HG02763 (cell line): ENCODE data around the gene FUT7.

Experiments
- ATAC-seq: cut with Tn5 transposase; IDR thresholded peaks from one replicate; pipeline ENCODE4 v1.9.1; 2021; ENCODE audit warnings: mild to moderate bottlenecking, moderate library complexity; ENCODE audit not compliant: unreplicated experiment

The FUT7 gene

DNA sequence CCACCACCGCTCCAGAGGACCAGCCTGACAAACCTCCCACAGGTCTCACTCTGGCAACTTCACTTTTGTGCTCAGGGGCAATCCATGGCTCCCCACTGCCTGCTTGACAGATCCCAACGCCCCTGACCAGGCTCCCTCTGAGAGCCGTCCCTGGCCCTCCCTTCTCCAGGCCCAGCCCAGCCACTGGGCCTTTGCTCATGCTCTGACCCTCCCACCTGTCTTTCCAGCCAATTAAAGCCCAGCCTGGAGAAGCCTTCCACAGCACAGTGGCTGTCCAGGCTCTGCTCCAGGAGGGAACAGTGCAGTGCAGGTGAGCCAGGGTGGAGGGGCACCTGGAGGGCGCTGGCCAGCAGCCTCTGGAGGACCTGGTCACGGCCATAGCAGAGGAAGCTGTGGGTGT lies 18.7 kb upstream of the FUT7 start:
- no peak for ATAC-seq

DNA sequence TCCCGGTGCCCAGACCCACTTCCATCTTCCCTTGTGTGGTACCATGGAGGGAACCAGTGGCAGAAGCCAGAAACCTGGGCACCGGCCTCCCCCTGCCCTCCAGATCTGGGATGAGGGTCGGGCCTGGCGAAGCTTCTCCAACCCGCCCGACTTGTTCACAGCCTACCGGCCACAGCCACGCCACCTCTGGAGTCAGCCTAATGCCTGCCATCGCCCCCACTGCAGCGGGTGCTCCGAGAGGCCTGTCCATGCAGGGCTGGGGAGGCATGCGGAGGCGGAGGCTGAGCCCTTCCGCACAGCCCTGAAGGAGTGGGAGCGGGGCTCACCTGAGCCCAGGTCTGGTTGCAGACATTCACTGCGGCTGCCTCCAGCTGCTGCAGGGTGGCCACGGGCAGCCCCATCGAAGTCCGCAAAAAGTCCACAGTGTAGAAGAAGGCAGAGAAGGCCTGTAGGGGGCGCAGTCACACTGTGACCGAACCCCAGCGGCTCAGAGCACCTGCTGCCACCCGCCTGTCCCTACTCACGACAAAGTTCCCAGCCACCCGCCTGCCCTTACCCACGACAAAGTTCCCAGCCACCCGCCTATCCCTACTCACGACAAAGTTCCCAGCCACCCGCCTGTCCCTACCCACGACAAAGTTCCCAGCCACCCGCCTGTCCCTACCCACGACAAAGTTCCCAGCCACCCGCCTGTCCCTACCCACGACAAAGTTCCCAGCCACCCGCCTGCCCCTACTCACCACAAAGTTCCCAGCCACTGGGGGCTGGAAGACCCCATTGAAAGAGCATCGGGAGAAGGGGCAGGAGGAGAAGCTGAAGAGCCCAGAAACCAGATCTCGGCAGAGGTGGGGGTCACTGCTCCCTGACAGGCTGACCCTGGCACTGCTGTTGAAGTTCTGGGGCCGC lies 17.9 kb upstream of the FUT7 start:
- ATAC-seq, result no peak

DNA sequence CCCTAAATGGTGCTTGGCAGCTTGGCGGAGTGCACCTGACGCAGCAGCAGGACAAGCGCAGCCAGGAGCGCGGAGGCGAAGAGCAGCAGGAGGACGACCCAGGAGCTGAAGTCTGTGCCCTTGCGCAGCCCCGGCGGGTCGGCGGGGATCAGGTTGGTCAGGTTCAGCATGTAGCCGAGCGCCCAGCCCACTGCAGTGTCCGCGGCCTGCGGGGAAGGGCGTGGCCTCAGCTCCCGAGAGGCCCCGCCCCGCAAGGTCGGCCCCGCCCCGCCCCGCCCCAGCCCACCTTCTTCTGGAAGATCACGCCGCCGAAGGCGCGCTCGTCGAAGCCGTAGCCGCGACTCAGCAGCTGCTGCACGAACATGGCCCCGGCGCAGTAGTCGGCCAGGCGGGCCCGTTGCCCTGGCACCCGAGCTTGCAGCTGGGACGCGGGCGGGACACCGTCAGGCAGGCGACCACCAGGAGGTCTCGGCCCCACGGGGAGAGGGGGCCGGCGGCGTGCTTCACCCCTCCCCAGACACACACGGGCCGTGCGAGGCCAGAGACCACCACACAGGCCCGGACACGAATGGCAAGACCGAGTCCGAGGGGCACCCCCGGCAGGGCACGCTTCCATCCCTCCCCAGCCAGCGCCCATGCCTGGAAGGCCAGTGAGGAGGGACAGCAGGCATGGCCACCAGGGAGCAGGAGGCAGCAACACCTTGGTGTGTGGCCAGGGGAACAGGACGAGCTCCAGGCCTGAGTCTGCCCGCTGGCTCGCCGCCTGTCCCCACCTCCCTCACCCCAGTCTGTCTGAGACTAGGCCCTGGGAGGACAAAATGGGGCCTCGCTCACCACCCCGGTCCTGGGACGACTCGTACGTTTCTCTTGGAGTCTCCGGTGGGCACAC lies 17.0 kb upstream of the FUT7 start:
- no peak for ATAC-seq

- ATAC-seq, result no peak
Observed at GRCh38 chr9:137046088-137046787, 14.3 kb upstream of the FUT7 start, which contains the start of gene NPDC1. Gene NPDC1, minus strand, starts transcription at chr9:137046177. Its CDS starts 188 bp downstream, at chr9:137045989.

- no peak for ATAC-seq
Observed at GRCh38 chr9:137045294-137046087, 13.6 kb upstream of the FUT7 start.

- no peak for ATAC-seq
Observed at GRCh38 chr9:137044502-137045177, 12.8 kb upstream of the FUT7 start.

DNA sequence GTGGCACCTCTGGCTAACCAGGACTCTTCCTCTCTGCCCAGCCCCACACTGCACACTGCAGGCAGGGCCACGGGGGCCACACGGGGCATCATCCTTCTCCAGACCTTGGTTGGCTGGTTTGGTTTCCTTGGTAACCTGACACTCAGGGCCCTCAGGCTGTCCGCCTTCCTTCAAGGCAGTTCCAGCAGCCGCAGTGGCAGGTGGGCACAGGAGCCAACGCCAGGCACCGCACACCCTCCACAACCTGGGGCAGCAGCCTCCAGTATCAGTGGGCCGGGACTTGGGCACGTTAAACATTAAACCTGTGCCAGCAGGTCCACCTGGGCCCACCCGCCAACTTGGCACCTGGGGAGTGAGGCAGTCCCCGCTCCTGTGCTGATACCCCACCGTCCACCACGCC lies 12.1 kb upstream of the FUT7 start:
- no peak for ATAC-seq

- no peak for ATAC-seq
Observed at GRCh38 chr9:137042751-137043727, 11.2 kb upstream of the FUT7 start.

- ATAC-seq, result no peak
Observed at GRCh38 chr9:137041124-137041523, 9.2 kb upstream of the FUT7 start.

DNA sequence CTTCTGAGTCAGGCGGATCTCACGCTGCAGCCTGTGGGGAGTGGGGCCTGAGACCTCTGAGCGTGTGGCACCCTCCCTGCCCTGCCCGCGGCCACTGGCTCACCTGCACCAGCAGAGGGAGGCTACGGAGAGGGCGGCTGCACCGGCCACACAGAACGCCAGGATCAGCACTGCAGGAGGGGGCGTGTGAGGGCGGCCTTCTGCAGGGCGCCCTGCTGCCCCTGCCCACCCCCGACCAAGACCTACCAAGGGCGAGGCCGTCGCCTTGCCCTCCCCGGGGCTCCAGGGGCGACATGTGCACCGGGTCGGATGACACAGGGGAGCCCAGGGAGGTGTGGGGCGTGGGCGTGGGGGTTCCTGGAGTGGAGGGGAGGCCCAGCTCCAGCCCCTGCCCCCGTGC lies 8.7 kb upstream of the FUT7 start:
- no peak for ATAC-seq

GRCh38 chr9:137039611-137040366 lies 7.9 kb upstream of the FUT7 start:
- ATAC-seq, result no peak

- no peak for ATAC-seq
Observed at GRCh38 chr9:137038916-137039315, 7.0 kb upstream of the FUT7 start.

GRCh38 chr9:137037483-137037882 lies 5.6 kb upstream of the FUT7 start:
- no peak for ATAC-seq

DNA sequence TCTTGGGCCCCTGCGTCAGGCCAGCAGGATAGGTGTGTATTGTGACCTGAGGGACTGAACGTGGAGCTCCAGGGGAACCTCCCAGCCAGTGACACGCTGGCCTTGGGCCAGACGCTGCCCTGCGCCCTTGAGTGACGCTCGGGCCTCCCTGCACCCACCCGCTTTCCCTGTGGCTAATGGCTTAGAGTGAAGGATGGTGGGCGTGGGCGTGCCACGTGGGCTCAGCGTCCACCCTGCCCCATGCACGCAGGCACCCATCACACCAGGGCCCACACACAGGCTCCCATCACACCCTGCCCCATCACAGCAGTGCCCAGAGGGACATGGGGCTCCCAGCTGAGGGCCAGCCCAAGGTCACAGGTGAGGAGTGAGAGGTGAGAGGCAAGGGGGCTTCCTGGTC lies 5.1 kb upstream of the FUT7 start:
- no peak for ATAC-seq

GRCh38 chr9:137035937-137036336 lies 4.0 kb upstream of the FUT7 start:
- no peak for ATAC-seq

GRCh38 chr9:137035507-137035834 lies 3.6 kb upstream of the FUT7 start:
- ATAC-seq, result no peak

GRCh38 chr9:137034709-137035506 lies 3.0 kb upstream of the FUT7 start:
- no peak for ATAC-seq
